Kasumi-1 (cell line): ENCODE measurements around the gene PUS7L.
A peak's percentile ranks its signal among the peaks of the same experiment; 100 is the strongest.
"Not testable (repeated sequence)": the region's sequence is repeated elsewhere in the genome, so short reads cannot be mapped to it uniquely, and the experiment has no call there.

Experiments
- DNase-seq, 2 experiments: peaks; one replicate each; lab custom pipeline; 2025; lab: John Stamatoyannopoulos, UW

The PUS7L gene, protein sequence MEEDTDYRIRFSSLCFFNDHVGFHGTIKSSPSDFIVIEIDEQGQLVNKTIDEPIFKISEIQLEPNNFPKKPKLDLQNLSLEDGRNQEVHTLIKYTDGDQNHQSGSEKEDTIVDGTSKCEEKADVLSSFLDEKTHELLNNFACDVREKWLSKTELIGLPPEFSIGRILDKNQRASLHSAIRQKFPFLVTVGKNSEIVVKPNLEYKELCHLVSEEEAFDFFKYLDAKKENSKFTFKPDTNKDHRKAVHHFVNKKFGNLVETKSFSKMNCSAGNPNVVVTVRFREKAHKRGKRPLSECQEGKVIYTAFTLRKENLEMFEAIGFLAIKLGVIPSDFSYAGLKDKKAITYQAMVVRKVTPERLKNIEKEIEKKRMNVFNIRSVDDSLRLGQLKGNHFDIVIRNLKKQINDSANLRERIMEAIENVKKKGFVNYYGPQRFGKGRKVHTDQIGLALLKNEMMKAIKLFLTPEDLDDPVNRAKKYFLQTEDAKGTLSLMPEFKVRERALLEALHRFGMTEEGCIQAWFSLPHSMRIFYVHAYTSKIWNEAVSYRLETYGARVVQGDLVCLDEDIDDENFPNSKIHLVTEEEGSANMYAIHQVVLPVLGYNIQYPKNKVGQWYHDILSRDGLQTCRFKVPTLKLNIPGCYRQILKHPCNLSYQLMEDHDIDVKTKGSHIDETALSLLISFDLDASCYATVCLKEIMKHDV

DNA sequence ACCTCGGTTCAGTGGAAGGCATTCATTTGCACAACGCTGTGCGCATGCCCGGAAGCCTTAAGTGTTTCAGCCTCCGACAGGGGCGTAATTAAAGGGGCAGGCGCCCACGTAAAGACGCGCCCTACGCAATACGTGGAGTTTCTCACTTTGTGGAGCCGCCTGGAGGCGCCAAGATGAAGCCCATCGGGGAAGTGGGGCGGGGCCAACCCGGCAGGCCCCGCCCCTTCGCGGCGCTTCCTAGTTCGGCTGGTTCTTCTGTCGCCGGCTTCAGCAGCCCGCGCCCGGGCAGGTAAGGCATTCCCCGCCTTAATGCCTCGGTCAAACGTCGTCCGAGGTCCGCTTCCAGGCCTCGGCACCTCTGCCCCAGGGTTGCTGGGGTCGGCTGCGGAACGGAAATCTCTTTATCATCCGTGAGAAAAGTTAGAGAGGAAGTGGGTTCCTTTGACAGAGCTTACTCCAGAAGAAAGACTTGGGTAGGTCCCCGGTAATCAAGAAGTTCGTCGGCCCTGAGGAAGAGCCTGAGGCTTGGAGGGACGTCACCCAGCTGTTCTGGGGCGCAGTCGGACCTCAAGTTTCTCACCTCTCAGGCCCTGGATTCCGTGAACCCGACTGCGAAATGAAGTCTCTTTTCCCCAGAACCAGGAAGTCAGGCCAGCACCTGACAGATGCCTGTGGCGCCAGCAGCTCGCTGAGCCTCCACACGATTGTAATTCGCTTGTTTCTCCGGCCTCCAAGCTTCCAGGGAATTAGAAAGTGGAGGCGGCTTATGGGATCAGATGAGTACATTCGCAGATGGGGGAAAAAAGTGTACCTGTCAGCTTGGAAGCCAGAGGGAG, at the start of gene PUS7L, which contains the start of gene IRAK4:
Gene PUS7L, minus strand, starts transcription at position 63 of the 836 bp plus-strand sequence. CDS start 3,545 bp downstream, outside the sequence.
Gene IRAK4, plus strand, starts transcription at position 224 of the 836 bp plus-strand sequence. CDS start 9,161 bp downstream, outside the sequence.
- peak; percentile 93 to 96 for DNase-seq

DNA sequence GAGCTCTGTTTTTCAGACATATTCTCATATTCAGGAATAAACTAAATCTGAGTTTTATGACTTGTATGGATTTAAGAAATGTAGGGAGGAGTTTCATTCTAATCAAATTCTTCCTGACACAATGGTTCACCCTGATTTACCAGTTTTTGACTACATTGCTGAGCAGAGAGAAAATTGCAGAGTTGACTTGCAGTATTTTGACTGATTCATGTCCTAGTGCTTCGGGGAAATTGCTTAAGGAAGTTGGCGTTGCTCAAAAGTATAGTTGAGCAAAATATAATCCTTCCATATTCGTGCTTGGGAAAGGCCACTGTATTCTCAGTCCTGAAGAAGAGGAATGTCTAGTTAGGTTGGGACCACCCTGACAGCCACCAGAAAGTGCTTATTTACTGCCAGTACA, 48.8 kb upstream of the PUS7L start:
- no peak for DNase-seq

DNA sequence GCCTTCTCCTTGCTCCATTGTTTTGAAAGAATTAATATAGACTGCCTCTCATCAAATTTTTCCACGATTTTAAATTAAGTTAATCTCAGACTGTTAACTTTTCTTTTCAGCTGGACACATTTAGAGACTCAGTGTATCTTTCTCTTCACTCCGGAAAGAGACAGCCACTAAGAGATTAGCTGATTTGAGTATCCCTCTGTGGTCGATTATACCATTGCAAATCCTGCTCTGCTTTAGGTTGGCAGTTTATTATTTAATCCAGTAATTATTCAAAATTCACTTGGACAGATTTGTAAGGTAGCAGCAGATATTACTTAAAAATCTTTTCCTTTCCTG, 48.1 kb upstream of the PUS7L start:
- no peak for DNase-seq

DNA sequence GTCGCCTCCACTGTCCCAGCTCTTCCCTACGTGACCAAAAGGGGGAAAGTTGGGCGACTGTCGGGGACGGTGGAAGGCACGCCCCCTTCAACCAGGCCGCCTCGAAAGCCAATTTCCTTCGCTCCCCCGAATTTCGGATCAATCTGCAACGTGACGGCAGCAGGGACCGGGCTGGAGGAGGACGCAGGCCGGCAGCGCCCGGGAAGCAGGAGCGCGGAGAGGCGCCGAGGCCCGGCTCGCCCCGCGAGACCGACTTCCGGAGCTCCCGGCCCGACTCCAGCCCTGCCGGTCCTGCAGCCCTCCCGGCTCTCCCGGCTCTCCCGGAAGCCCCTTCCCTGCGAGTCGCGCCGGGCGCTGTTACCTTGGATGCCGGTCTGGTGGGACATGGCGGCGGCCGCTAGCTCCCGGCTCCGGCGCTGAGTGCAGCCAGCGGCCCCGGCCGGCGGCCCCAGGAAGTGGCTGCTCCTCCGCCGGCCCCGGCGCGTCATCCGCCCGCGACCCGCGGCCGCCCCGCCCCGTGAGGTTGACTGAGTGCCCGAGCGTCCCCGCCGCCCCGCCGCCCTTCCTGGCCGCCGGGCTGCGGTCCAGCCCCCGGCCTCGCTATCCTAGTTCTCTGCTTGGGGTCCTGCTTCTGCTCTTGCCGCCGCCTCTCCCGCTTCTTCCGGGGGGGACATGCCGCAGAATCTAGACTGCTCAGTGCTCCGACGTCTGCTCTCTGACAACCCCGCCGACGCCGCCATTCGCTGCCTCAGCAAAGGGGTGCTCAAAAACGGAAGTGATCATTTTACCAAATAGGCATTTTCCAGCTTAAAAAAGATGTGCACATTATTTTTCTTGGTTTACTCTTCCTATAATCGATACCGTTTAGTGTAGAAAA, 47.5 kb upstream of the PUS7L start, which contains the start of gene TWF1:
Gene TWF1, minus strand, starts transcription at position 458 of the 877 bp plus-strand sequence. Its CDS starts 72 bp downstream, at position 386.
- DNase-seq = peak; percentile 70 to 78

DNA sequence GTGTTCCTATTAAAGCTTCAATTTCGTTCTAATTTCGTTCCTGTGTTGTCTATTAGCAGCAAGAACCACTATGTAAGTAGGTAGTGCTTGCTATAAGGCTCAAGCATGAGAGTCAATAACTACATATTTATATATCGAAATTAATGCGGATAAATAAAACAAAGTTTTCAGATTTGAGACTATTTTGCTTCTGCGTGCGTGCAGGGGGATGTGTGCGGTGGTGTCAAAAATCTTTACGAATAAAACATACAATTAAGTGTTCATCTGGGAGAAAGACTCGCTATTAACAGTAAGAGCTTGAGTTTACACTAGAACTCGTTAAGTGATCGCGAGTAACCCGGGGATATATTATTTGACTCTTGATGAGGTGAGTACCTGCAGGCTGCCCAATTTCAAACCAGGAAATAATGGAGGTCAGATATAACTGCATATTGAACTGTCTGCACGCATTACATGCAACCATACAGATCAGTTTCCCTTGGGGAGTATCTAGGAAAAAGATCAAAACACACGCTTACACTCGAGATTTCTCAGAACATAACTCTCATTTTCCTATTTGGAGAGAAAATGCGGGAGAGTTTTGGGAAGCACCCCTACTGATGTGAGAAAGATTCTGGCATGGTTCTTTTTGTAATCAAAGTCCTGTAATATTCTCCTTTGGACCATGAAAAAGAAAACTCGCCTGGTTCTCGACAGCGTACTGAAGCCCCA, 46.7 kb upstream of the PUS7L start:
- no peak for DNase-seq

DNA sequence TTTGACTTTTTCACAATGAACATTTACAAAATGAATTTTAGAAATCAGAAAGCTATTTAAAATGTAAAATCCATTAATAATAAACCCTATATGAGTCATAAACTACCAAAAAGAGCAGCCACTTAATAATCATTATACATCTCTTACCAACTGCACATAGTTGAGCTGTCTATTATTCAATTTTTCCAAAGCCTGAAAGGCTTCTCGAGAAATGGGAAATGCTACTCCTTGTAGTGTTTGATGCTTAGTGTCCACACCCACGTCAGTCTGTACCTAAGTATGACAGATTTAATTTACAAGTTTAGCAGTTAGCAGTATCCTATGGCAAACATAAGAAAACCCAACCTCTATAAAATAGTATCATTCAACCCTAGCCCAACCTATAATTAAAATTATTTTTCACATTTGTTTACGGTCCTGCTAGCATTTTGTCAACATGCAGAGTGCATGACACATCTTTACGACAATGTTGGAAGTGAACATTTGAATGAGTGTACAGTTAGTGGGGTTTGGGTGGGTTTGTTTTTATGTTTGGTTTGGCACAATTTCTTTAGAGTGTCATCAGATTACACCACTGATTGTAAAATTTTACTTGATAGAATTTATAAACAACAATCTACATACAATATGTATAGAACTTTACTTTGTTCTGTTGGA, 39.1 kb upstream of the PUS7L start:
- DNase-seq = no peak

DNA sequence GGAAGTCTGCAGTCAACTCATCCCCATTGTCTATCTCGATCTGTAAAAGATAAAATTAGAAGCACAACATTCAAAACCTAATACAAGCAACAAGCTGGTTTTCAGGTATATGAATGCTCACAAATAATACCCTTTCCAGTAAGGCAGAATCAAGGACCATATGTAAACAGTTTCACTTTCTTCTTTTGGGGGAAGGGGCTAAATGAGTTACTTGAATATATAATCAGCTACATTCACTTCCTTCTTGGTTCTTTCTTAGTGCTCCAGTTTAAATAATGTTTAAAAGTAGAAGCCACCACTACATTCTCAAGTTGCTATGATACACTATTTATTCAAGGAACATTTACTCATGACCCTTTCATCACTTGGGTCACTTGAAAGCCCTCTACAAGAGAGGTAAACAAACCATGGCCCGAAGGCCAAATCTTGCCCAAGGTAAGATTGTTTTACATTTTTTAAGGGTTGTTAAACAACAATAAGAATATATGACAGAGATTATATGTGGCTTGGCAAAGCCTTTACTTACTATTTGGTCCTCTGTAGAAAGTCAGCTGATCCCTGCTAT, 37.2 kb upstream of the PUS7L start:
- no peak for DNase-seq

DNA sequence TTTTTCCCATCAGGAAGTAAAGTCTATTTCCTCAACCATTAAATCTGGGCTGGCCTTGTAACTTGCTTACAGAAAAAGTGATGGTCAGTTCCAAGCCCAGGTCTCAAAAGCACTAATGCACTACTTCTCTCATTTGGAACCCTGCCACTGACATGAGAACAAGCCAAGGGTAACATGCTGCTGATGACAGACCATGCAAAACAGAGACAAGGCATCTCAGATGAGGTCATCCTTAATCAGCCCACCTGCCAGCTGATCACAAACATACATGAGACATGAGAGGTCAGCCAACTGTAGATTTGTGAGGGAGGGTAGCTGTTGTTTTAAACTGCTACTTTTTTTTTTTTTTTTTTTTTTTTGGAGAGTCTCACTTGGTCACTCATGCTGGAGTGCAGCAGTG, 31.4 kb upstream of the PUS7L start:
- DNase-seq = no peak

DNA sequence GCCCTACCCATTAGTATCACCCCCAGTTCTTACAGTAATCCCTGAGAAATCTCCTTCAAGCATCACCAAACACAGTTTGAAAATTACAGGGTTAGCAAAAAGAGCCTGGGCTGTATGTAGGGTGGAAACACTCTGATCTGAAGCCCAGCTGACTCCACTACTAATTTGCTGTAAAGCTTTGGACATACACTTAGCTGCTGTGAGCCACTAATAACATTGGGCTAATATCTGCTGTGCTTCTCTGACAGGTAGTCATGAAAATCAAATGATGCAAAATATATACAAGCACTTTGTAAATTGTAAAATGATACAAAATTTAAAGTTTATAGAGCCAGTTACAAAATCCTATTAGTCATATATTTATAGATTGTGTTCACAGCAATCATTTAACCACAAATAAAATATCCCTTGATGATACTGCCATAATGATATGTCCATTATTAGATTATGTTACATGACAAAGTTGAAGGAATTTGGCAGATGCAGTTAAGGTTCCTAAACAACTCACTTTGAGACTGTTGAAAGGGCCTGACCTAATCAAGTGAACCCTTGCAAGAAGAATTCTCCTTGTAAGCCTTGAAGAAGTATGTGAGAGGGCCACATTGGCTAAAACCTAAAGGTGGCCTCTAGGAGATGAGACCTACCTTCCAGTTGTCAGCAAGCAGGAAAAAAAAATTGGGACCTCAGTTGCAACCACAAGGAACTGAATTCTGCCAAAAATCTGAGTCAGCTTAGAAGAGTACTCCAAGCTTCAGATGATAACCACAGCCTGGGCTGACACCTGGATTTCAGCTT, 28.5 kb upstream of the PUS7L start:
- DNase-seq = no peak

DNA sequence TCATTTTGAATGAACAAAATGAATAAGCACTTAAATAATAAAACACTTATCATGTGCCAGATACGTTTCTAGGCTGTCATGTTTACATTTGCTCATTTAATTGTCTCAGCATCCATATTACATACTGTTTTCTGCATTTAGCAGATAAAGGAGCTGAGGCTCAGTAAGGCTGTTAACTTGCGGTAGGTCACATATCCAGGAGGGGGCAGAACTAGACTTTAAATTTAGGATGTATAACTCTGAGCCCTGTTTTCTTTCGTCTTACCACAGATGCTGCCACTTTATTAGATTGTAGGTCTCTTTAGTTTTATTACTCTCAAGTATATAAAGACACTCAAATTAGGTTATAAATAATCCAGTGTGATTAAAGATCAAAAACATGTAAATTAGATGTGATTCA, 17.9 kb upstream of the PUS7L start:
- peak; percentile 57 to 77 for DNase-seq

DNA sequence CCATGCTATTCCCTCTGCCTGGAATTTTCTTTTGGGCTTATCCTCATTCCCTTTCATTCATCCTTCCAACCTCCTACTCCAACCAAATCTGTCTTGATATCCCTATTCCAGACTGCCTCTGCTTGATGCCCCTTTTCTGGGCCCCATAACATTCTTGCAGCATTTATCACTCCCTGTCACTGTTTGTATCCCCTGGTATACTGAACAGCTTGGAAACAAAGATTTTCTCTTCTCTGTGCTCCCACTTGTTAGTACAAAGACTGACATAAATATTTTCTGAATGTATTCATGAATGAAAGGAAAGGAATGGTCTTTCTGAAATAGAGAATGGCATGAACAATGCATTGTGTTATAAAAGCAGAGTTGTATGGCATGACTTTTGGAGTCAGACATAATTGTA, 7.7 kb upstream of the PUS7L start:
- DNase-seq = no peak

DNA sequence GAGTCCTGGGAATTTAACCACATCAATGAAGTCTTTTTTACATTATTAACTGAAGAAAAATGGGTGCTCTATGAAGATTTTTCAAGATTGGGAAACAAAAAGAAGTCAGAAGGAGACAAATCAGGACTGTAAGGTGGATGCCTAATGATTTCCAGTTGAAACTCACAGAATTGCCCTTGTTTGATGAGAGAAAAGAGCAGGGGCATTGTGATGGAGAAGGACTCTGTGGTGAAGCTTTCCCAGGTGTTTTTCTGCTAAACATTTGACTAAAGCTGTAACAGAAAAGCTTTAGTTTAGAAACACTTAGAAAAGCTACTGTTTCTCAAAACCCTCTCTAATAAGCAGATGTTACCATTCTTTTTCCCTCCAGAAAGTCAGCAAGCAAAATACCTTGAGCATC, 5.9 kb upstream of the PUS7L start:
- no peak for DNase-seq

DNA sequence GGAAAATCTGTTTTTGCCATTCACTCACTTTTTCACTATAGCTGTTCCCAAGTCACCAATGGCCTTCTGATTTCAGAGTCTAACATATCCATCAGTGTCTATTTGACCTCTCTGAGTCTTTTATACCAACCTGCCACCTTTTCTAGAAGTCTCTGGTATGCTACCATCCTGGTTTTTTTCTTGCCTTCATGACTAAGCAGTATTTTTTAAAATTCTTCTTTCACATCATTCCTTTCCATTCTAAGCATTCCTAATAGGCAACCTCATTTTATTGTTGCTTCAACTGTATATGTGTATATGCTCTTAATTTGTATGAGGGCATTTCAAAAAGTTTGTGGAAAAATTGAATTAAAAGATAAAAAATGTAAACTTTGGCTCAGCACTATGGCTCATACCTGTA, 5.2 kb upstream of the PUS7L start:
- DNase-seq = no peak

DNA sequence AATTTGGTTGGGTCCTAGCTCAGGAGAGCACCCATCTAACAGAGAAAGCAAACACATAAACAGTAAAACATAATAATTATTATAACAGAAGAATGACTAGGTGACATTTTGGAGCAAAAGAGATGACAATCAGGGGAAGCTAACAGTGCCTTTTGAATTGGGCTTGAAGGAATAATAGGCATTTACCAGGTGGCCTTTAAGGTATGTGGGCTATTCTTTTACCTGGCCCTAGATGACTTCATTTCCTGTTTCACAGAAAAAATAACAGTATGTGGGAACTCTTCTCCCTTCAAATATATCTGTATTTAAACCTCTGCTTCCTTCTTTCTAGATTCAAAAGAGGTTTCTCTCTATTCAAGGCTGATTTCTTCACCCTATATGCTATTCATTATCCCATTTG, 4.0 kb upstream of the PUS7L start:
- DNase-seq = no peak

DNA sequence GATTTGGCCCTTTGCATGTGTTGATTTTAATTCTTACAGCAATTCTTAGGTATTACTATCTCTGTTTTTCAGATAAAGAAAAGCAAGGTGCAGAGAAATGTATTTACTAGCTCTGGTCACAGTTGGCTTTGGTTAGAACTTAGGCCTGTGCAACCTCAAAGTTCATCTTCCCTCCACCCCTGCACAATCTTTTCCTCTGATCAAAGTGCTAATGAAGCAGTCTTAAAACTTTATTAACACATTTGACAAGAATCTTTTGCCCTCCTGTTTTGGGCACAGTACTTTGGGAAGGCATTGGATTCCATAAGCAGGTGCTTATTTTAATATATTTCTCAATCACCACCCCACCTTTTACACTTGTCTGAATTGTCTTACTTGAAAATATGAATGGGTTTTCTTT, 2.9 kb upstream of the PUS7L start:
- no peak for DNase-seq

DNA sequence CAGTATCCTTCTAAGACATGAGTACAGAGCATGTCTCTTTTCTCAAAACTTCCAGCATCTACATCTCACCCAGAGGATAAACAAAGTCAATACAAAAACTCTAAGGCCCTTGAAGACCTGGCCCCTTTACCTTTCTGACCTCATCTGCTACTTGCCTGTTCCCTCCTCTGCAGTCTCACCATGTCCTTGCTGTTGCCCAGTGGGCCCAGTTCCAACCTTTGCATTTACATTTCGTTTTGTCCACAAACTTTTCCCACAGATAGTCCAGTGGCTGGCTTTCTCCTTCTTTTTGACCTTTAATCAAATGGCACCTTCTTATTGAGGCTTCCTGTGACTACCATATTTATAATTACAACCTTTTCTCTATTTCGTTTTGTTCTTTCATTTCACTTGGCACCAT, 1.8 kb upstream of the PUS7L start:
- DNase-seq = no peak

DNA sequence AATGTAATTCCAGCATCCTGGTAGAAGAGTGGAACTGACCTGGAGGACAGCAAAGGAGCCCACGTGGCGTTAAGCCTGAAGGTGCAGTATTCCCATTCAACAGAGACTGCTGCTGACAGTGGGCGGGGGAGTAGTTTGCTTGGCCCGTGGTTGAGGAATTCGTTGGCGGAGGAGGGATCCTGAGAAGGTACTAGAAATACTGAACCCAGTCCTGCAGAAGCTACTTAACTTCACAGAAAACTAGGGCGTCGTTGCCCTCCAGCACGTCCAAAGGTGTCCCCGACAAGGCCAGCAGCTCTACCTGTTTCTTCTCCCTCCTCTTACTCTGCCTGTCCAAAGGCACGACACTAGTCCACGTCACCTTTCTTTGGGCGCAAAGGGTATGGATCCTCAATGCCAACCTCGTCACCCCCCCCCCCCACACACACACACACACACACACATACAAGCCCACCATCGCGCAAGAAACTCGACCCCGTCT, 303 bp downstream of the PUS7L start:
- DNase-seq = peak; percentile 61 to 65

DNA sequence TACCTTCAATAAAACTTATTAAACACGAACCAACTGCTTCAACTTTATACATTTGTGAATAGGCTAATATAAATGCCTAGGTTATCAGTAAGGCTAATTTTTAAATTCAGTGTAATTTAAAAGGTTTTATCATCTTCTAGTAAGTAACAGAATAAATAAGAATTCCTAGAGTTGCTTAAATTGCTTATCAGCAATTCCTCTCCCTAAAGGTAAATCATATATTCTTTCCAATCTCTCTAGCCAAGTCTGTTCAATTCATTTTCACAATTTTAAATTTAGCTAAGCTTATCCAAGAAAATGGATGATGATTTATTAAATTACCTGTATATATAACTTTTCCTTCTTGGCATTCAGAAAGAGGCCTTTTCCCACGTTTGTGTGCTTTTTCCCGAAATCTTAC, 4.6 kb downstream of the PUS7L start:
- DNase-seq = no peak

DNA sequence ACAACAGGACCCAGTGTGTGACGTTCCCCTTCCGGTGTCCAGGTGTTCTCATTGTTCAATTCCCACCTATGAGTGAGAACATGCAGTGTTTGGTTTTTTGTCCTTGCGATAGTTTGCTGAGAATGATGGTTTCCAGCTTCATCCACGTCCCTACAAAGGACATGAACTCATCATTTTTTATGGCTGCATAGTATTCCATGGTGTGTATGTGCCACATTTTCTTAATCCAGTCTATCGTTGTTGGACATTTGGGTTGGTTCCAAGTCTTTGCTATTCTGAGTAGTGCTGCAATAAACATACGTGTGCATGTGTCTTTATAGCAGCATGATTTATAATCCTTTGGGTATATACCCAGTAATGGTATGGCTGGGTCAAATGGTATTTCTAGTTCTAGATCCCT, 7.2 kb downstream of the PUS7L start:
- DNase-seq = not testable (repeated sequence)
